ENCODE measurements around the gene NFATC1.
"Not testable (repeated sequence)": the region's sequence is repeated elsewhere in the genome, so short reads cannot be mapped to it uniquely, and the experiment has no call there.

The NFATC1 gene

DNA sequence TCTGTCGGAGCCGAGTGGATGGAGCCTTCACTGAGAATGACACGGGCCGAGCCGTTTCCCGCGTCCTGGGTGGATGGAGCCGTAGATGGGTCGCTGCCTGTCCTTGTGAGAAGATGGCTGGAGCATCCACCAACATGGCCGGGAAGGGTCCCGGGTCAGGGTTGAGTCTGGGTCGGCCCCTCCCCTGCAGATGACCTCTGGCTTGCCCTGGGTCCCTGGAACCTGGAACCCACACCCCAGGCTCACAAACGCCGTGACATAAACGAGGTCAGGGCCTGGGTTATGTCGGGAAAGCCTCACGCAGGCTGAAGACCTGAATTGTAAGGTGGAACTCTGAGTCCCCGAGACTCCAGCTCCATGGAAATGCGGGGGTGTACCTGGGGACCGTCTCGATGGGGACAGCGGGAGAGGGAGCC lies 94.9 kb downstream of the NFATC1 start:
- no peak for DNase-seq (ENCODE audit: low read depth)

DNA sequence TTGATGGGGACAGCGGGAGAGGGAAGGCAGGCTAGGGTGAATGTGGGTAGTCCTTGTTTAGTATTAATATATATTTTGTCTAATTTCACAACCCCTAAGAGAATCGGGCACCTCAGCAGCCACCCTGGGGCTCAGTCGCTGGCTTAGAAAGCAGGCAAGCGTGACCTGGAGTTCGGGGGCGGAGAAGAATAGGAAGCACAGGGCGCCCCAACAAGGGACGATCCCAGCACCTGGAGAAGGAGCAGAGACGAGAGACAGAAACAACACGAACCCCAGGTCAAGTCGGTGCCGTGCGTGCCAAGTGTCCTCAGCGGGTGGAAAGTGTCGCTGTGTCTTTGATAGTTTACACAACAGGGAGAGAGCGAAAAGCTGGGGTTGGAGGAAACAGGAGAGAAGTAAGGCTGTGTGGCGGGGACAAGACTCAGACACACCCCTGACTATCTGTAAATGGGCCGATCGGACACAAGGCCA lies 95.4 kb downstream of the NFATC1 start:
- no peak for DNase-seq (ENCODE audit: low read depth)

GRCh38 chr18:79493211-79493800 lies 97.6 kb downstream of the NFATC1 start:
- no peak for DNase-seq (ENCODE audit: low read depth)

DNA sequence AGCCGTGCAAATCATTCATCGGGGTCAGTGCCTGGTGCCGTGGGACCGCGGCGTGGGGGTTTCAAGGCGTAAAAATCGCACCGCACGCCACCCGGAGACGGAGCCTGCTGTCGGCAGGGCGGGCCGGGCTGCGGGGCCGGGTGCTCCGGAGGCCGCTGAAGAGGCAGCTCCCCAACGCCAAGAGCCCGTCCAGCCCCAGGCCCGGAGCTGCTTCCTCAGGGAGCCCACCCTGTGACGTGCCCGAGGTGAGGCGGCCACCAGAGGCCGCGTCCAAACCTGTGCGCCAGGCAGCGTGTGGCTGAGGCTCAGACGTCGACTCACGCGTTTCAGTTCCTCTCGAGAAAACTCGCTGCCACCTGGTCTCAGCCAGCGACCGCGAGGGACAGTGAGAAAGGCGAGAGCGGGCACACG lies 98.1 kb downstream of the NFATC1 start:
- DNase-seq (ENCODE audit: low read depth): no peak

DNA sequence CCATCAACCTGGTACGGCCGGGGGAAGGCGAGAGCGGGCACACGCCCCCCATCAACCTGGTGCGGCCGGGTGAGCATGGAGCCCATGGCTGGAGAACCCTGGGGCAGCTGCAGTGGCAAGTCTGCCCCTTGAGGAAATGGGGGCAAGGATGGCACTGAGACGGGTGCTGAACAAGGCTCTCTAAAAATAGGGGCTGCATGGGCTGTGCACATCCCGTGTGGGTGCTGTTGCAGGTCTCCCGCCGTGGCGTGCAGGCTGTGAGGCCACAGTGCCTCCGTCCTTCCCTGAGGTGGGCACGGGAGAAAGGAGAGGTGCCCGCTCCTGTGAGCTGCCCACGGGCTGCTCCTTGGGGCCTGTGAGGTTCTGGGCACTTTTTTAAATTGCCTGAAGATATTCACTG lies 99.2 kb downstream of the NFATC1 start:
- no peak for DNase-seq (ENCODE audit: low read depth)

- no peak for DNase-seq (ENCODE audit: low read depth)
These were observed 99.9 kb downstream of the NFATC1 start for GRCh38 chr18:79495591-79496071.

GRCh38 chr18:79496237-79496977 lies 100.7 kb downstream of the NFATC1 start:
- no peak for DNase-seq (ENCODE audit: low read depth)

DNA sequence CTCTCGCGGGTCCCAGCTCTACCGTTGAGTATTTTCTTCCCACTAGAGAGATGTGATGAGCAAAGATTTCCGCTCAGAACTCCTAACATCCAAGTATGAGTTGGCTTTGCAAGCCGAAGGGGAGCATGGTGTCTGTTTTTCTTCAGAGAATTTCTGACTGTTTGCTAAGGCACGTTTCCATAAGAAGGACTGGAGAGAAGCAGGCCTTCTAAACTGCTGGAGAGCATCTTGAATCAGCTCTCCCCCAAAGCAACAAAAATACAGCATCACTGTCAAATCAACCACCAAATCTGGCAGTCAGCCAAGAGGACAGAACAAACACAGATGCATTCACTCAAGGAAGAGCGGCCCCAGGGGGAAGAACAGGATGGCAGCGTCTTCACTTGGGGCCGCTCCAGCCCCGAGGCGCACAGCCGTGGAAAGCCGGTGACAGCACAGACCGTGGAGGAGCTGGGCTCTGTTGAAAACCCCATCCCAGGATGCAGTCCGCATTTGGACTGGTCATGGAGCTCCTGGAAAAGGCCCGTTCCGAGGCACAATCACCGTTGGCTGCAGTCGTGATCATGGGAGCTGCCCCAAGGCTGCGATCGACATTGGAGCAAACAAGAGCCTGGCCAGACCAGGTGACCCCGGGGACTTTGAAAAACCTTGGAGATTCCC lies 101.4 kb downstream of the NFATC1 start:
- DNase-seq (ENCODE audit: low read depth): no peak

DNA sequence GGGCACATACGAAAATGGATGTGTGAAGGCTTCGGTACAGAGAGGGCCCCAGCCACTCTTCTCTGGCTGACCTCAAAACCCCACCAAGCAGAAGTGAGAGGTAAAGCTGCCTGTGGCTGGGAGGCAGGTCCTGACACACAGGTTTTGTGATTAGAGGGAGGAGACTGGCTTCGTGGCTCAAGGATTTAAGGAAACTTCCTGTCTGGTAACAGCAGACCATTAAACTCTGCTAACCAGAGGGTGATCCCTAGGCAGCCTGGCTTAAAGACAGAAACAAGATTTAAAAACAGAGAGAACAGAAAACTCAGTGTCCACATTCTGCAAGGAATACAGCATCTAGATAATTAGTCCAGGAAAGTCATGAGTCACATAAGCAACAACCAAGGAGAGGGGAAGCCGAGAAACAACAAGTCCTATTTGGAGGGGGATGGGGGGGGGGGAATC lies 101.9 kb downstream of the NFATC1 start:
- no peak for DNase-seq (ENCODE audit: low read depth)

DNA sequence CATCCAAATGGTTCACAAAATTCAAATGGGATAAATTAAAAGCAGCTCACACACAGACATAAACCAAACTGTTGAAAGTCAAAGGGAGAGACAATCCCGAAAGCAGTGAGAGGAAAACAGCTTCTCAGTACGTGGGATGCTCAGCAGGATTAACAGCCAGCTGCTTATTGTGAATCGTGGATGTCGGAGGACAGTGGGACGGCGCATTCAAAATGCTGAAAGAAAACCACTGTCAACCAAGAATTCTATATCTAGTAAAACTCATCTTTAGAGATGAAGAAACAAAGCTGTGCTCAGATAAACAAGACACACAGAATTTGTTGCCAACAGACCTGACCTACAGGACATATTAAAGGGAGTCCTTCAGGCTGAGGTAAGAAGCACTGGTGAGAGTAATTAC lies 102.9 kb downstream of the NFATC1 start:
- DNase-seq (ENCODE audit: low read depth): no peak

- DNase-seq (ENCODE audit: low read depth): no peak
These were observed 105.3 kb downstream of the NFATC1 start for GRCh38 chr18:79501006-79501405.

DNA sequence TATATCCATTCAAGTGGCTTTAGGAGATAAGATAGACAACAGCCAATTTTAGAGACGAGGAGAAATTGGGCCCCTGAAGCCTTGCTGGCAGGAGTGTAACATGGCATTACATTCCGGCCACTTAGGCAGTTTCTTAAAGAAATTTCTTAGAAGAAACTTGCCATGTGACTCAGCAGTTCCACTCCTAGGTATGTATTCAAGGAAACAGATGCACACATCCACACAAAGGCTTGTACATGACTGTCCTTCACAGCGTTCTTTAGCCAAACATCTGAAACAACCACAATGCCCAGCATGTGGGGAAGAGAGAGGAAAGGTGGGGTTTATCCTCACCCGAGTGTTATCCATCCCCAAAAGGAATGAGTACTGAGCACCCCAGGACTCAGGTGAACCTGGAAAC lies 107.1 kb downstream of the NFATC1 start:
- no peak for DNase-seq (ENCODE audit: low read depth)

DNA sequence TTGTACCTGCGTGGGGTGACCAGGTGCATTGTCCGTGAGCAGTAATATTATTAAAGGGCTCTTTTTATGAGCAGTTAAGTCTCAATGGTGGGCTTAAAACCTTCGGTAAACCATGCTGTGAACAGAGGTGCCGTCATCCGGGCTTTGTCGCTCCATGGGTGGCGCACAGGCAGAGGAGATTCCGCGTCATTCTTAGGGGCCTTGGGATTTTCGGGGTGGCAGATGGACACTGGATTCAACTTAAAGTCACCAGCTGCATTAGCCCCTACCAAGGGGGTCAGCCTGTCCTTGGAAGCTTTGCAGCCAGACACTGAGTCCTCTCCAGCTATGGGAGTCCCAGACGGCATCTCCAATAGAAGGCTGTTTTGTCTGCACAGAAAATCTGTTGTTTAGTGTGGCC lies 107.7 kb downstream of the NFATC1 start:
- no peak for DNase-seq (ENCODE audit: low read depth)

GRCh38 chr18:79504034-79504433 lies 108.3 kb downstream of the NFATC1 start:
- DNase-seq (ENCODE audit: low read depth): no peak

- not testable (repeated sequence) for DNase-seq (ENCODE audit: low read depth)
These were observed 108.8 kb downstream of the NFATC1 start for GRCh38 chr18:79504495-79504894.

DNA sequence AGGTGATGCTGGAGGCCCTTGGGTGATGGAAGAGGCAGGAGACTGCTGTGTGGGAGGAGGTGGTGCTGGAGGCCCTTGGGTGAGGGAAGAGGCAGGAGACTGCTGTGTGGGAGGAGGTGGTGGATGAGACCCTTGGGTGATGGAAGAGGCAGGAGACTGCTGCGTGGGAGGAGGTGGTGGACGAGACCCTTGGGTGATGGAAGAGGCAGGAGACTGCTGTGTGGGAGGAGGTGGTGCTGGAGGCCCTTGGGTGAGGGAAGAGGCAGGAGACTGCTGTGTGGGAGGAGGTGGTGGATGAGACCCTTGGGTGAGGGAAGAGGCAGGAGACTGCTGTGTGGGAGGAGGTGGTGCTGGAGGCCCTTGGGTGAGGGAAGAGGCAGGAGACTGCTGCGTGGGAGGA lies 109.7 kb downstream of the NFATC1 start:
- DNase-seq (ENCODE audit: low read depth): not testable (repeated sequence)

GRCh38 chr18:79506191-79507075 lies 110.7 kb downstream of the NFATC1 start:
- no peak for DNase-seq (ENCODE audit: low read depth)

GRCh38 chr18:79507076-79507545 lies 111.4 kb downstream of the NFATC1 start:
- no peak for DNase-seq (ENCODE audit: low read depth)

DNA sequence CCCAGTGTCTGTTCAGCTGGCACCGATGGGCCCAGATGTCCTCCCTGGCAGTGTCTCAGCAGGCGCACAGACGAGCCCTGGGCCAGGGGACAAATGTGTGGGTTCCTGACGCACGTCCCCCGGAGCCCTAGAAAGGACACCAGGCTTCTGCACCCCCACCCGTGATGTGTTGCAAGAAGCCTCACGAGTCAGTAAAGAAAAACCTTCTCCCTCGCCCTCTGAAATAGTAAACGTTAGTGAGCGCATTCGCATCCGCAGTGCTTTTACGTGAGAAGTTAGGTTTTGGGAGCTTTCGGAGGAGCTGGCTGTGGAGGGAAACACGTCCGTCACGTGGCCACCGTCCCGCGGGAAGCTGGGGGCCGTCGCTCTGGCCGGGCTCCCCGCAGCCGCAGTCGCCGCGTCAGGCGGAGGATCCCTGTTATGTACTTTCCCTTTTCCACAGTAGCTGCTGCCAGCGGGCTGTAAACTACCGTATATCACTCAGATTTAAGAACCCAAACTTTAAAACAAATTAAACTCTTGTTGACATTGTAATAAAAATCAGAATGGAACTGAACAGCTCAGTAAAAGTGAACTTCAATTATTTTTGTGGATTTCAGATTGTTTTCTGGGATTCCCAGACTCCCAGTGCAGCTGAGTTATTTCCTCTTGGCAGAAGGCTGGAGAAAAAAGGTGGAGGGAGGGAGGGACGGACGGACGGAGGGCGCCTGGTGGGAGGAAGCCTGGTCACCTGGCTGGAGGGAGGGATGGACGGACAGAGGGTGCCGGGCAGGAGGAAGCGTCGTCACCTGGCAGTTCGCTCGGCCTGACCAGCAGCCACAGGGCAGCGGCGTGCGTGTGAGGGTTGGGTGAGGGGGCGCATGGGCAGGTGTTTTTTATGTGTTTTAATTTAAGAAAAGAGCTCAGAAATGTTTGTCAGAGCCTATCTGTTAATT lies 112.1 kb downstream of the NFATC1 start:
- no peak for DNase-seq (ENCODE audit: low read depth)
